ENCODE data around the gene MYH14. TPM values are rescaled to one million over a fixed set of nuclear protein-coding genes. Genes with fewer than 3 reads are reported as not detected.

Gene MYH14
- total and polyA plus RNA-seq, 2 of the 8 experiments (the other 6 are each of a cell fraction or from before 2014, with no cell fraction given) = 17.3 to 28.6 TPM

- Histone ChIP-seq H2AK5ac (ENCODE audit: low read depth, low read length) (no peak overlapping the region), H3K4me3 (ENCODE audit: extremely low read depth in 1 of 4, insufficient read depth in 2 of 4, low read depth in 3 of 4, low read length in 4 of 4) (no peak overlapping the region), H2BK20ac (ENCODE audit: low read length) (no peak overlapping the region), H2BK15ac (ENCODE audit: low read length) (no peak overlapping the region), H3K56ac (replicated peaks; ENCODE audit: insufficient read length, low read depth, low read length) (no peak overlapping the region), H2BK12ac (ENCODE audit: low read depth, low read length) (no peak overlapping the region), H3K9ac (replicated peaks in 1 of 4; ENCODE audit: extremely low read depth in 1 of 4, low read depth in 3 of 4, low read length in 3 of 4) (no peak overlapping the region), H3K9me3 (ENCODE audit: insufficient read depth in 2 of 2, low read depth in 1 of 2, low read length in 1 of 2) (peaks cover 9 to 10% of the 10 kb centered on the region in 2 experiments; a peak in 2 of 4 replicates), H3K36me3 (ENCODE audit: control insufficient read depth in 2 of 4, insufficient read depth in 4 of 4, low read length in 3 of 4) (peaks cover 2 to 32% (median 21%) of the 10 kb centered on the region in 4 experiments), H2AFZ (ENCODE audit: low read length) (no peak overlapping the region), H3K79me2 (ENCODE audit: control insufficient read depth in 1 of 2, insufficient read depth in 2 of 2, low read length in 2 of 2) (no peaks in the 10 kb centered on the region), H2BK5ac (ENCODE audit: low read depth, low read length) (no peak overlapping the region), H4K8ac (ENCODE audit: extremely low read depth, insufficient read depth, low read length) (no peak overlapping the region), H3K18ac (ENCODE audit: extremely low read depth, low read length) (no peak overlapping the region), H3K23ac (ENCODE audit: insufficient read length) (no peak overlapping the region), H3K4ac (replicated peaks; ENCODE audit: insufficient read length, low read depth, low read length) (no peak overlapping the region), H4K91ac (replicated peaks; ENCODE audit: insufficient read length, low read length) (no peak overlapping the region), H4K5ac (ENCODE audit: insufficient read length, low read depth, low read length) (no peak overlapping the region), H3K23me2 (ENCODE audit: low read depth, low read length) (peaks cover 3% of the 10 kb centered on the region; the same call in 1 of the 2 replicates), H3K27ac (ENCODE audit: low read depth, low read length) (no peak overlapping the region), H2BK120ac (replicated peaks; ENCODE audit: low read depth, low read length) (no peak overlapping the region), H3K4me1 (replicated peaks in 1 of 4; ENCODE audit: control insufficient read depth in 3 of 4, insufficient read depth in 4 of 4, low read length in 3 of 4) (0 out of 7 replicates have a peak, but pooled peaks cover 0 to 2% (median 0%) of the 10 kb centered on the region in 4 experiments), H3K27me3 (replicated peaks in 1 of 4; ENCODE audit: control insufficient read depth in 3 of 4, extremely low read depth in 1 of 4, insufficient read depth in 3 of 4, low read length in 3 of 4) (no peaks in the 10 kb centered on the region), H3K14ac (ENCODE audit: insufficient read length) (no peak overlapping the region), H4K20me1 (replicated peaks in 1 of 2; ENCODE audit: control insufficient read depth in 1 of 2, insufficient read depth in 2 of 2, low read length in 2 of 2) (peaks cover 0 to 5% of the 10 kb centered on the region in 2 experiments), H3K79me1 (ENCODE audit: low read depth, low read length) (no peaks in the 10 kb centered on the region), H3K4me2 (ENCODE audit: insufficient read depth in 1 of 2, low read depth in 2 of 2, low read length in 2 of 2) (no peak overlapping the region)
- ChIA-PET POLR2A (ENCODE audit: partially characterized antibody) (interaction anchor here (1.5 kb wide), 1 partner anchor 13 kb away, joined by 4 read pairs; no protein-coding TSS in a partner anchor), CTCF (ENCODE audit: partially characterized antibody) (interaction anchor here (1.1 kb wide), 1 partner anchor 11 kb away, joined by 3 read pairs; no protein-coding TSS in a partner anchor)
- FAIRE-seq (no peak), DNase-seq (ENCODE audit: low read depth in 1 of 2, low spot score in 2 of 2) (no peak)
- WGBS, 2 experiments (ENCODE audit: extremely low coverage in 1 of 2, insufficient coverage in 1 of 2, insufficient read length in 1 of 2, insufficient replicate concordance in 2 of 2, low coverage in 1 of 2, low lambda C conversion rate in 2 of 2, missing lambda C conversion rate in 1 of 2) = 83% methylated on average over 2 of the region's 2 CpGs; no CpG with 5 or more reads in 1 of the 2 experiments
- no peak for TF ChIP-seq SIN3A (conservative IDR thresholded peaks at IDR 0.05 in 1 of 2, IDR thresholded peaks at IDR 0.05 in 1 of 2; ENCODE audit: low read depth in 1 of 2, low read length in 2 of 2)
- no peak for TF ChIP-seq HDAC6 (IDR thresholded peaks at IDR 0.05; ENCODE audit: low read depth, low read length)
- TF ChIP-seq CREB1 (IDR thresholded peaks at IDR 0.05) = no peak
- no peak for TF ChIP-seq SRF (IDR thresholded peaks at IDR 0.05; ENCODE audit: low read depth, low read length)
- no peak for TF ChIP-seq E2F6 (IDR thresholded peaks at IDR 0.05)
Measured at GRCh38 chr19:50285833-50286232, 82.4 kb downstream of the MYH14 start.
